ENCODE results near the gene STIM1. TPM values are rescaled to one million over a fixed set of nuclear protein-coding genes. Genes with fewer than 3 reads are reported as not detected.

The STIM1 gene
- total and polyA plus RNA-seq, 10 of the 15 experiments (the other 5 are each of a cell fraction or from before 2014, with no cell fraction given) = 8.6 to 57.7 (median 29.3) TPM

- TF ChIP-seq FOXM1 (IDR thresholded peaks at IDR 0.05; ENCODE audit: low read depth, low read length) = peak; percentile 74; the same call in 1 of the 2 replicates
- TF ChIP-seq CHD1 (IDR thresholded peaks at IDR 0.05; ENCODE audit: low read depth, low read length) = no peak
- TF ChIP-seq JUNB (IDR thresholded peaks at IDR 0.05) = peak; percentile 48; the same call in 1 of the 2 replicates
- TF ChIP-seq SKIL (IDR thresholded peaks at IDR 0.05; ENCODE audit: low read depth, poor library complexity, severe bottlenecking) = peak; percentile 82
- peak; percentile 76 for TF ChIP-seq NBN (IDR thresholded peaks at IDR 0.05)
- TF ChIP-seq SPI1 (IDR thresholded peaks at IDR 0.05; ENCODE audit: borderline replicate concordance, insufficient read depth, low read depth, low read length) = peak; percentile 34; the same call in 1 of the 2 replicates
- TF ChIP-seq CBFB (IDR thresholded peaks at IDR 0.05; ENCODE audit: low read depth) = peak; percentile 87
- TF ChIP-seq PML (IDR thresholded peaks at IDR 0.05; ENCODE audit: low read length) = peak; percentile 48; the same call in 1 of the 2 replicates
- no peak for TF ChIP-seq USF2 (IDR thresholded peaks at IDR 0.05; ENCODE audit: borderline replicate concordance, low read depth, low read length)
- peak; percentile 36; the same call in 1 of the 2 replicates for TF ChIP-seq RAD21 (IDR thresholded peaks at IDR 0.05; ENCODE audit: insufficient read depth, low read depth, low read length)
Observed at GRCh38 chr11:3894128-3894731, 38.8 kb downstream of the STIM1 start (continued).

Data from GM12878 (cell line).